GM12874 (cell line): ENCODE measurements around the gene STKLD1.
A peak's percentile ranks its signal among the peaks of the same experiment; 100 is the strongest.

Source experiments
- TF ChIP-seq, protein P1 (sequence below): IDR thresholded peaks from 2 replicates; pipeline ENCODE4 v1.5.1; 2011; ENCODE audit warnings: low read depth, mild to moderate bottlenecking, control low read depth, low read length, moderate library complexity; ENCODE audit not compliant: insufficient read depth

Gene STKLD1

DNA sequence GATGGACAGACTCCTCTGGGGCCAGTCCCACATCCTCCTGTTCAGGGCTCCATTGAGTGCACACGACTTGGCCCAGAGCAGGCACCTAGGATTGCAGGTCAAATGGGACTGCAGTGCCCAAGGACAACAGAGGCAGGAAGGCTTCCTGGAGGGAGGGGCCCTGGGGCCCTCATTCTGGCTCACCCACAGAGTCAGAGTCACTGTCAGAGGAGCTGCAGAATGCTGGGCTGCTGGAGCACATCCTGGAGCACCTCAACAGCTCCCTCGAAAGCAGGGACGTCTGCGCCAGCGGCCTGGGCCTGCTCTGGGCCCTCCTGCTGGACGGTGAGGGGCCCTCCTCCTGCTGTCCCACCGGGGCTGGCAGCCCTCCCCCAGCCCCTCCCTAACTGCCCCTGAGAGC, 26.5 kb downstream of the STKLD1 start:
- TF ChIP-seq, protein P1, sequence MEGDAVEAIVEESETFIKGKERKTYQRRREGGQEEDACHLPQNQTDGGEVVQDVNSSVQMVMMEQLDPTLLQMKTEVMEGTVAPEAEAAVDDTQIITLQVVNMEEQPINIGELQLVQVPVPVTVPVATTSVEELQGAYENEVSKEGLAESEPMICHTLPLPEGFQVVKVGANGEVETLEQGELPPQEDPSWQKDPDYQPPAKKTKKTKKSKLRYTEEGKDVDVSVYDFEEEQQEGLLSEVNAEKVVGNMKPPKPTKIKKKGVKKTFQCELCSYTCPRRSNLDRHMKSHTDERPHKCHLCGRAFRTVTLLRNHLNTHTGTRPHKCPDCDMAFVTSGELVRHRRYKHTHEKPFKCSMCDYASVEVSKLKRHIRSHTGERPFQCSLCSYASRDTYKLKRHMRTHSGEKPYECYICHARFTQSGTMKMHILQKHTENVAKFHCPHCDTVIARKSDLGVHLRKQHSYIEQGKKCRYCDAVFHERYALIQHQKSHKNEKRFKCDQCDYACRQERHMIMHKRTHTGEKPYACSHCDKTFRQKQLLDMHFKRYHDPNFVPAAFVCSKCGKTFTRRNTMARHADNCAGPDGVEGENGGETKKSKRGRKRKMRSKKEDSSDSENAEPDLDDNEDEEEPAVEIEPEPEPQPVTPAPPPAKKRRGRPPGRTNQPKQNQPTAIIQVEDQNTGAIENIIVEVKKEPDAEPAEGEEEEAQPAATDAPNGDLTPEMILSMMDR = no peak

DNA sequence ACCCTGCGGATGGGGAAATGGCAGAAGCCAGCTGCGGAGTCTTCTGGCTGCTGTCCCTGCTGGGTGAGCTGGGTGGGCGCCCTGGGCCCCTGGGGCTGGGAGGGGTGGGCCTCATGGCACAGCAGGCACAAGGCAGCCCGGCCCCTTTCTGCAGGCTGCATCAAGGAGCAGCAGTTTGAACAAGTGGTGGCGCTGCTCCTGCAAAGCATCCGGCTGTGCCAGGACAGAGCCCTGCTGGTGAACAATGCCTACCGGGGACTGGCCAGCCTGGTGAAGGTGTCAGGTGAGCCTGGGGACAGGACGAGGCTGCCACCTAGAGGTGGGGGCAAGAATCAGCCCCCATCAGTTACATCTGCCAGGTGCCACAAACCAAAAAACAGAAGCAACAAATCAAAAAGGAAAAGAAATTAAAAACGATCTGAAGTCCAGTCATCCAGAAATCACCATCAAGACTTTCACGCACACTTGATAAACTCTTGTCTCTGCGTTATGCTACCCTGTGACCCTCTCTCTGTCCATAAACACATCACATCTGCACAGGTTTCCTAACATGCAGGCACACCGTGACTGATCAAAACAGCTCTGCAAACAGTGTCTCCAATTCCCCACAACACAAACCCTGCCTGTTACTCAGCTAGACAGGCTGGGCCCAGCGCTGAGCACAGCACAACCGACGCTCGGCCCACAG, 27.7 kb downstream of the STKLD1 start:
- TF ChIP-seq, protein P1 = peak; percentile 76

DNA sequence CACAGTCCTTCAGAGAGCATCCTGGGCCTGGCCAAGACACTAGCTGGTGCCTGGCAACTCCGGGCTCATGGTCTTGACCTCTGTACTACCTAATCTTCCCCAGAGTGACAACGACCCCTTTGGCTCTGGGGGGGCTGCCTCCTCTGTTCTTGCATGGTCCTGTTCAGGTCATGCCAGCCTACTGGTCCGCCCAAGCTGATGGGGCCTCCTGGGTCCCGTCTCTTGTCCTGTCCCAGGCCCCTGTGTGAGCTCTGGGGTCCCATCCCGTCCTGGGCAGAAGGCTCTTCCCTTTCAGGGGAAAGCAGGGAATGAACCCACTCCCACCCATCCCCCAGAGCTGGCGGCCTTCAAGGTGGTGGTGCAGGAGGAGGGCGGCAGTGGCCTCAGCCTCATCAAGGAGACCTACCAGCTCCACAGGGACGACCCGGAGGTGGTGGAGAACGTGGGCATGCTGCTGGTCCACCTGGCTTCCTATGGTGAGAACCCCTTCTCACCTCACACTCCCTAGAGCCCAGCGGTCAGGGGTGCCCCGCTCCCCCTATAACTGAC, 28.4 kb downstream of the STKLD1 start:
- TF ChIP-seq, protein P1 = no peak

DNA sequence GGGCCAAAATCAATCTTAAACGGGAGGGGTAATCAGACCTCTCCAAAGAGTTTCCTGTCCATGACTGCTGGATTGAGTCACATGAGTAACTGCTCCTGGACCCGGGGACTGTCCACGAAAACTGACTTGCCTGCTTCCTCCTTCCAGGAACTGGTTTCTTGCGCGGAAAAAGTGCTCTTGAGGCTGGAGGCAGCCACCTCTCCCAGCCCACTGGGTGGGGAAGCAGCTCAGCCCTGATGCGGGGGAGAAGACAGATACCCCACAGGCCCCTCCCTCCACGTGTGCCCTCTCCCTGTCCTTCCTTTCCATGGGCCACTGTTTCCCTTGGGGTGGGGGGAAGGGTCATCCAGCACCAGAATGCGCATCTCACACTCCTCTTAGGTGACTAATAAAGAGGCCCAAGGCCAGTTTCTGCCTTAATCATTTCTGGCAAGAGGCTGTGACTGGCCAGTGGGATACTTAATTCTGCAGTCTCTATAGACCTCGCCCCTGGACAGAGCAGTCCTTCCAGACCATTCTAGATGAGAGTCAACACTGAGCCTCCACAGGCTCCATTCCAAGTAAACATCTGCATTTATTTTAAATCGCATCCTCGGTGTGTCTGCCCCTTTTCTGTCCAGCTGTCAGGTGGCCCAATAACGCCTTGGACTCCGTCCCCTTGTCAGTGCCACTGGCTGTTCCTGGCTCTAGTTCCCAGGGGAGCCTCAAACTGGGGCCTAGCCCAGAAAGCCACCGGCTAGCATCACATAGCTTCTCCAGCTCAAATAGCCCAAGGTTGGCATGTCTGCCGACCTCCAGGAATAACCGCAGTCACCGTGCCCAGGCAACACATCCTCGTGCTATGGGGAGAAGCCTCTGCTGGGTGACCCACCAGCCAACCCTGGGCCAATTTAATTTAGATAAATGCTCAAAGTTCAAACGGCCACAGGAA, 29.6 kb downstream of the STKLD1 start:
- TF ChIP-seq, protein P1 = no peak

DNA sequence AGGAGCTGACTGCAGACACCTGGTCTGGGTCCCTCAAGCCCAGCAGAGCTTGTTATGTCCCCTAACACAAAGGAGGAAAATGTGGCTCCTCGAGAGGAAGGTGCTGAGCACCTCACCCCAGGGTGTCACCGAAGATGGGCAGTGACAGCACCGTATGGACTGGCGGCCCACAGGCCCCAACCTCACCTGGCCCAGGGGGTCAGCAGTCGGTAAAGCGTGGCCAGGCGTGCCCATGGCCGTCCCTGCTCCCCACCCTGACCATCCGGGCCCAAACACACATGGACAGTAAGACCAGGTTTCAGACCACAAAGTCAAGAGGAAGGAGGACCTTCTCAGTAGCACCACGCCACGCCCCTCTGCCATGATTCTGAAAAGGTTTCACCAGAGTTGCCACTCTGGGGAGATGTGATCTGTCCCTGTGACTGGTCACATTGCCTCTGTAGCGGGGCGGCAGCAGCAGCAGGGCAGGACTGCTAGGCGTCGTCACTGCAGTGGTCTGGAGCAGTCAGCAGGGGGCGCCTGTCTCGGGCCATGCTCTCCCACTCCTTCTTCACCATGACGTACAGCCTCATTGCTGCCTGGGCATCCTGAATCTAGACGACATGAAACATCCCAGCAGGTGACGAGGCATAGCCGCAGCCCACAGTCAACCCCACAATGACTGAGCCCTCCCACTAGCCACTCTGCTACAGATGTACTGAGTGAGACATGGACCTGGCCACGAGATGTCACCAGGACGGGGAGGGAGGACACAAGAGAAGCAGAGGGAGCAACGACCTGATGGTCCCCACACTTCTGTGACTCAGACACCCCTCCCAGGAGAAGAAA, 30.5 kb downstream of the STKLD1 start:
- TF ChIP-seq, protein P1 = peak; percentile 98

DNA sequence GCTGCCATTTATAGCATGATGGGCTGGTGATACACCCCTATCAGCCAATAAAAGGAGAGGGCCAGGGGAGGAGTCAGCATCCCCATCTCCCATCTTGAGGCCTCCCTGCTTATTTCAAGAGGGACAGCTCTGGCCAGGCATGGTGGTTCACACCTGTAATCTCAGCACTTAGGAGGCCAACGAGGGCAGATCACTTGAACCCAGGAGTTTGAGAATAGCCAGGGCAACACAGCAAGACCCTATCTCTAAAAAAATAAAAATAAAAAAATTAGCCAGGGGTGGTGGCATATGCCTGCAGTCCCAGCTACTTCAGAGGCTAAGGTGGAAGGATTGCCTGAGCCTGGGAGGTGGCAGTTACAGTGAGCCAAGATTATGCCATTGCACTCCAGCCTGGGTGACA, 31.9 kb downstream of the STKLD1 start:
- TF ChIP-seq, protein P1 = no peak

DNA sequence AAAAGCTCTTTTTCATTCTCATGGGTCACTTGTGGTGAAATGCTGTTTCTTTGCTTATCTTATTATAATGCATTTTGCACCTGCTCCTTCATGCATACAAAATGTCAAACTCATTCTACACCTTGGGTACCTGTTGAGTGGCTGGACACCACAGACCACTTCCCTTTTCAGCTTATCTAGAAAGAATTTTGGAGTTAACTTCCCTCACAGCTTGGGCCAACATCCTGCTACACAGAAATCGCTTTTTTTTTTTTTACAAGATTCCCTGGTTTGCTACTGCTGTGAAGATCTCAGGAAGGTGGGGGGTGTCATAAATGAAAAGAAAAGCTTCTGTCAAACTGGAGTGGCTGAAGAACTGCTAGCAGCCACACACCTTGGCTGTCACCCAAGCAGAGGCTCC, 39.0 kb downstream of the STKLD1 start:
- TF ChIP-seq, protein P1 = no peak
